ENCODE data around the gene CNGA1. TPM values are rescaled to one million over a fixed set of nuclear protein-coding genes. Genes with fewer than 3 reads are reported as not detected.

CNGA1 gene
- total RNA-seq, 3 donors from 2014 or later = 2.2 to 17.8 (median 5.4) TPM

DNA sequence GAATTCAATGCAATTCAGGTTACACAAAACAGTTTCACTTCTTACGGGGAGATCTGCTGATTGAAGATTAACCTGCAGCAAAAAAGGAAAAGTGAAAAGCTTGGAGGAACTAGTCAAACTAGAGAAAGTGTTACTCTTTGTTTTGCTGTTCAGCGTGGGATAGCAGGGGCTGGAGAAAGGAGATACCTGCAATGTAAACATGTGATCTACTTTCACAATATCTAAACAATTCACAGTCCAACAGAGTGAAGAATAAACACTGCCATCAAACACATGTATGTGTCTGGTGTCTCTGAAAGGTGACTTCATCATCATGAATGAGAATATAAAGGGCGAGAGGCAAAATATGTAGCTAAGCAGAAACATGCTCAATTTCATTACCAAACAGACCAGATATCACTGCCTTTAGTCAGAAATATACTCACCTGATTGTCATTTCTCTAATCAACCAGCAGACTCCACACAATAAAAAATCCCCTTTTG is 26.5 kb upstream of the CNGA1 start:
- DNase-seq (no peak), ATAC-seq (peak; percentile 33)
- H3K9me3 ChIP-seq = no peaks in the 10 kb centered on the region
- H3K4me1 ChIP-seq (ENCODE audit: low read depth) = peaks cover 8% of the 10 kb centered on the region
- TF ChIP-seq, protein P1, sequence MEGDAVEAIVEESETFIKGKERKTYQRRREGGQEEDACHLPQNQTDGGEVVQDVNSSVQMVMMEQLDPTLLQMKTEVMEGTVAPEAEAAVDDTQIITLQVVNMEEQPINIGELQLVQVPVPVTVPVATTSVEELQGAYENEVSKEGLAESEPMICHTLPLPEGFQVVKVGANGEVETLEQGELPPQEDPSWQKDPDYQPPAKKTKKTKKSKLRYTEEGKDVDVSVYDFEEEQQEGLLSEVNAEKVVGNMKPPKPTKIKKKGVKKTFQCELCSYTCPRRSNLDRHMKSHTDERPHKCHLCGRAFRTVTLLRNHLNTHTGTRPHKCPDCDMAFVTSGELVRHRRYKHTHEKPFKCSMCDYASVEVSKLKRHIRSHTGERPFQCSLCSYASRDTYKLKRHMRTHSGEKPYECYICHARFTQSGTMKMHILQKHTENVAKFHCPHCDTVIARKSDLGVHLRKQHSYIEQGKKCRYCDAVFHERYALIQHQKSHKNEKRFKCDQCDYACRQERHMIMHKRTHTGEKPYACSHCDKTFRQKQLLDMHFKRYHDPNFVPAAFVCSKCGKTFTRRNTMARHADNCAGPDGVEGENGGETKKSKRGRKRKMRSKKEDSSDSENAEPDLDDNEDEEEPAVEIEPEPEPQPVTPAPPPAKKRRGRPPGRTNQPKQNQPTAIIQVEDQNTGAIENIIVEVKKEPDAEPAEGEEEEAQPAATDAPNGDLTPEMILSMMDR (IDR thresholded peaks at IDR 0.05) = no peak
- no peaks in the 10 kb centered on the region for H3K36me3 ChIP-seq (ENCODE audit: low read depth)
- intact Hi-C loops (cut with DNase I, micrococcal nuclease) = no loop called here
- no peak overlapping the region for H3K4me3 ChIP-seq

DNA sequence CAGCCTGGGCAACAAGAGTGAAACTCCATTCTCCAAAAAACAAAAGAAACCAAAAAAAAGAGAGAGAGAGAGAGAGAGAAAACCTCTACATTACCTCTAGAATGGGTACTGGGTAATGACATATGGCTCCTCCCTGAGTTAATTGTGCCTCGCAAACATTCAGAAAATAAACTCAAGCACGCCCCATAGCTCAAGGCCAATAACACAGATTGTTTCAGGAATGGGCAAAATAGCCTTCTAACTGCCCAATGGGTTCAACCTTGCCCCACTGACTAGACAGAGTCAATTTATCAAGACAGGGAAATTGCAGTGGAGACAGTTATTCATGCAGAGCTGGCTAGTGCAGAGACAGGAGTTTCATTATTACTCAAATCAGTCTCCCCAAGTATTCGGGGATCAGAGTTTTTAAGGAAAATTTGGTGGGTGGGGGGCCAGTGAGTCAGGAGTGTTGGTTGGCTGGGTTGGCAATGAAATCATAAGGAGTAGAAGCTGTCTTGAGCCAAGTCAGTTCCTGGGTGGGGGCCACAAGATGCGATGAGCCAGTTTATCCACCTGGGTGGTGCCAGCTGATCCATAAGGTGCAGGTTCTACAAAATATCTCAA is 25.2 kb upstream of the CNGA1 start:
- TF ChIP-seq, protein P1 (IDR thresholded peaks at IDR 0.05) = no peak
- peak; percentile 69 for ATAC-seq
- Histone ChIP-seq H3K4me3 (no peak overlapping the region), H3K36me3 (ENCODE audit: low read depth) (no peaks in the 10 kb centered on the region), H3K4me1 (ENCODE audit: low read depth) (no peaks in the 10 kb centered on the region), H3K9me3 (no peaks in the 10 kb centered on the region)
- DNase-seq = peak in 1 of 3 donors; percentile 52
- intact Hi-C loops (cut with DNase I, micrococcal nuclease) = no loop called here

DNA sequence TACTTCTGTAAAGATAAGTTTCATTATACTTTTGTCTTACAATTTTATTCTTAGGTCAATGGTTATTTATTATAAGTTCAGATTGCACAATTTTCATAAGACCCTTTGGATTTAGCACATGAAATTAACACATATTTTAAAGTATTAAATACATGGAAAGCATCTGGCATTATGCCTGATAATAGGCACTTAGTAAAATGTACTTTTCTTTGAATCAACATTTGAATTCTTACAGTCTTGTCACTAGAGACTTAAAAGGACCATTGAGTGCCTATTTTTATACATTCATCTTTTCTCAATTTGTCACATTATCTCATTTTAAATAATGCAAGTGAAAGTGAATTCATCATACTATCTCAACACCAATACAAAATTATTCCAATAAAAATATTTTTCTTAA is 23.1 kb upstream of the CNGA1 start:
- H3K9me3 ChIP-seq = no peaks in the 10 kb centered on the region
- no peaks in the 10 kb centered on the region for H3K36me3 ChIP-seq (ENCODE audit: low read depth)
- ATAC-seq = no peak

DNA sequence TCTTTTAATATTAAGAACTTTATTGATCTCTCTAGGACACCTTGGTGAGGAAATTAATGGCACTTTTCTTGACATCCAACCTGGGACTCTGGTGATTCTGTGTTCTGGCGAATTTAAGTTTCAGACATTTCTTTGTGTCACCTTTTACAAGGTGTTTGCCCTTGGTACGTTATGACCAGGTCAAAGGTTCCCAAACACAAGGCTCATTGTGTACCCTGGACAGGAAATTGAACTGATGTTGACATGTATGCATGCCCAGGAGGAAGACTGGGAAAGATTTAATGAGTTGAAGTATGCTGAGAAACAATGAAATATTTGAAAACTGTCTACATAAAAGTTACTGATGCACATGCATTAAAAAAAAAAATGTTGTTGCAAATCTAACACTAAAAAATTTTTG is 22.2 kb upstream of the CNGA1 start:
- ATAC-seq = peak; percentile 52
- H3K4me3 ChIP-seq = no peak overlapping the region
- no peak for DNase-seq
- H3K9me3 ChIP-seq = no peaks in the 10 kb centered on the region
- intact Hi-C loops (cut with DNase I, micrococcal nuclease) = no loop called here
- no peaks in the 10 kb centered on the region for H3K4me1 ChIP-seq (ENCODE audit: low read depth)
- TF ChIP-seq, protein P1 (IDR thresholded peaks at IDR 0.05) = no peak
- H3K36me3 ChIP-seq (ENCODE audit: low read depth) = no peaks in the 10 kb centered on the region

More for the DNA sequence above, 23.1 kb upstream of the CNGA1 start:
- Histone ChIP-seq H3K4me1 (ENCODE audit: low read depth) (no peaks in the 10 kb centered on the region), H3K4me3 (no peak overlapping the region)
- intact Hi-C loops (cut with DNase I, micrococcal nuclease) = no loop called here
- no peak for DNase-seq
- TF ChIP-seq, protein P1 (IDR thresholded peaks at IDR 0.05) = no peak

DNA sequence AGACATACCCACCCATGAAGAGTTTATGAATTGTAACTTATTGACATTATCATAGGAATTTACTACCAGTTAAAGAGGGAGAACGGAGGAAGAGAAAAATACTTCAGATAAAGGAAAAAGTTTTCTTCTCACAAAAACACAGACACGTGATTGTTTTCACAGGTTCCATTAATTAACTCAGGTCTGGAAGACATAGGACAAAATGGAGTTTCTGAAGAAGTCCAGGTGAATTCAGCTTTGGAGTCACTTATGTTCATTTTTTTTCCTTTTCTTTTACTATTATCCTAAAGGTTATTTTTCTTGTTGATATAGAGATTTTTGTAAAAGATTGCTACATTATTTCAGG is 20.6 kb upstream of the CNGA1 start:
- Histone ChIP-seq H3K4me3 (no peak overlapping the region), H3K9me3 (no peaks in the 10 kb centered on the region), H3K36me3 (ENCODE audit: low read depth) (no peaks in the 10 kb centered on the region), H3K4me1 (ENCODE audit: low read depth) (no peaks in the 10 kb centered on the region)
- DNase-seq = no peak
- TF ChIP-seq, protein P1 (IDR thresholded peaks at IDR 0.05) = no peak
- intact Hi-C loops (cut with DNase I, micrococcal nuclease) = no loop called here
- ATAC-seq = no peak

DNA sequence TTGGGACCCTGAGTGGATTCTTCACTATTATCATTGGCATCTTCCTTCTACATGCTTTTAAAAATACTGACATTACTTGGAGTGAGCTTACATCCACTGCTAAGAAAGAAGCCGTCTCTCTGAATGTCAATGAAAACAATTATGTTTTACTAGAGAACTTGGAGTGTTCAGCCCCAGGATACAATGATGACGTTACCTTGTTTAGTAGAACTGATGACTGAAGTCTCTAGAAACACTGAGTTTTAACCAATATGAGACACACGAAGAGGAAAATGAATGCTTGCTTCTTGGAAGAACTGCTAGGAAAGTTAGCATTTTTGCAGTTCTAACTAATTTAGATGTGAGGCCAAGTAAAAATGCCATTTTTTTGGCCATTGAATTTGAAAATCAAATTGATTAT is 19.5 kb upstream of the CNGA1 start:
- intact Hi-C loops (cut with DNase I, micrococcal nuclease) = no loop called here
- DNase-seq (no peak), ATAC-seq (no peak)
- TF ChIP-seq, protein P1 (IDR thresholded peaks at IDR 0.05) = no peak
- Histone ChIP-seq H3K4me3 (no peak overlapping the region), H3K4me1 (ENCODE audit: low read depth) (peaks cover 4% of the 10 kb centered on the region), H3K36me3 (ENCODE audit: low read depth) (no peaks in the 10 kb centered on the region), H3K9me3 (no peaks in the 10 kb centered on the region)
